Natural killer cell (primary cell): ENCODE data around the gene GALNT9. TPM values are rescaled to one million over a fixed set of nuclear protein-coding genes. Genes with fewer than 3 reads are reported as not detected.

Experiments used
- ATAC-seq, 3 donors: fragments of 150-1000 bp in 2 of 3; fragments of 200-7000 bp in 1 of 3; cut with Tn5 transposase; 1 replicate in 1 of 3; 2 replicates in 2 of 3; pipeline ENCODE4 v1.10.0; 2021; ENCODE audit warnings: mild to moderate bottlenecking in 2 of 3, moderate library complexity in 2 of 3
- DNase-seq, 2 donors: peaks; one replicate each; pipeline versions ENCODE4 v3.0.0 to v3.0.0-alpha.2; 2013 to 2021; ENCODE audit warnings: mixed read lengths in 1 of 2
- H3K27ac ChIP-seq: one replicate; pipeline ENCODE4 v1.5.1; 2013; ENCODE audit warnings: mild to moderate bottlenecking, low read length
- H3K27me3 ChIP-seq: one replicate; pipeline ENCODE4 v1.6.1; 2013; ENCODE audit warnings: low read length; ENCODE audit not compliant: control insufficient read depth, insufficient read depth
- H3K36me3 ChIP-seq: one replicate; pipeline ENCODE4 v1.6.1; 2013; ENCODE audit warnings: low read length; ENCODE audit not compliant: control insufficient read depth, insufficient read depth
- H3K4me1 ChIP-seq: one replicate; pipeline ENCODE4 v1.6.1; 2013; ENCODE audit warnings: low read length; ENCODE audit not compliant: control insufficient read depth, insufficient read depth
- H3K4me3 ChIP-seq: one replicate; pipeline ENCODE4 v1.5.1; 2013; ENCODE audit warnings: low read length
- H3K9me3 ChIP-seq: one replicate; pipeline ENCODE4 v1.6.1; 2013; ENCODE audit warnings: low read length; ENCODE audit not compliant: control insufficient read depth, insufficient read depth
- H3K27ac Mint-ChIP-seq, 2 donors: one replicate each; pipeline ENCODE4 v1.8.0; 2022; ENCODE audit warnings: mild to moderate bottlenecking in 2 of 2, mixed read lengths in 2 of 2, moderate library complexity in 1 of 2
- H3K27me3 Mint-ChIP-seq, 2 donors: one replicate each; pipeline ENCODE4 v1.8.0; 2022; ENCODE audit warnings: low read depth in 2 of 2, mixed read lengths in 2 of 2
- H3K36me3 Mint-ChIP-seq: one replicate; pipeline ENCODE4 v1.8.0; 2022; ENCODE audit warnings: mixed read lengths
- H3K4me1 Mint-ChIP-seq, 2 donors: one replicate each; pipeline ENCODE4 v1.8.0; 2022; ENCODE audit warnings: mixed read lengths in 2 of 2
- H3K4me3 Mint-ChIP-seq: one replicate; pipeline ENCODE4 v1.8.0; 2022; ENCODE audit warnings: mild to moderate bottlenecking, moderate library complexity, mixed read lengths
- H3K9me3 Mint-ChIP-seq, 2 donors: one replicate each; pipeline ENCODE4 v1.8.0; 2022; ENCODE audit warnings: mixed read lengths in 2 of 2
- CTCF ChIP-seq: fragments of 200-600 bp; IDR thresholded peaks from one replicate; pipeline ENCODE4 v1.8.0; 2022; ENCODE audit warnings: antibody characterized with exemption
- WGBS: methylation state at CpG from one replicate; pipeline ENCODE4 v1.1.7; 2013; ENCODE audit warnings: missing lambda C conversion rate; ENCODE audit not compliant: insufficient coverage; 5-methylcytosine and 5-hydroxymethylcytosine counted together
- intact Hi-C: fragments of 100-400 bp; cut with micrococcal nuclease; formaldehyde crosslinking; loops from one replicate; pipeline ENCODE4 v1.14.2; 2022
- total RNA-seq, 4 donors: library from RNA; stranded (reverse); fragments of 120-200 nt in 1 of 4; gene quantifications; one replicate each; pipeline versions ENCODE4 v1.2.3 to v1.2.4, GENCODE V29; 2013 to 2022

The GALNT9 gene
- total RNA-seq, 3 donors from 2014 or later (not counting 1 experiment from before 2014, with no cell fraction given) = not detected

- H3K36me3 Mint-ChIP-seq = no peaks in the 10 kb centered on the region
These were observed 78.1 kb downstream of the GALNT9 start for GRCh38 chr12:132251310-132251709.

GRCh38 chr12:132250707-132251106 lies 78.7 kb downstream of the GALNT9 start:
- Mint-ChIP-seq H3K4me3 (no peak overlapping the region), H3K27ac (no peak overlapping the region)
- 94% methylated on average over 33 of the region's 33 CpGs for WGBS

More at GRCh38 chr12:132251310-132251709, 78.1 kb downstream of the GALNT9 start:
- WGBS = 92% methylated on average over 18 of the region's 18 CpGs
- no peak for TF ChIP-seq CTCF
- ATAC-seq (no peak), DNase-seq (no peak)
- H3K9me3 ChIP-seq = no peaks in the 10 kb centered on the region
- H3K9me3 Mint-ChIP-seq = no peaks in the 10 kb centered on the region
- H3K36me3 ChIP-seq = no peaks in the 10 kb centered on the region
- H3K4me3 ChIP-seq = no peak overlapping the region
- peaks cover 8 to 10% of the 10 kb centered on the region in 2 donors for H3K27me3 Mint-ChIP-seq
- no peak overlapping the region for H3K27ac Mint-ChIP-seq
- H3K4me3 Mint-ChIP-seq = no peak overlapping the region
- H3K27ac ChIP-seq = no peak overlapping the region
- intact Hi-C loops = no loop called here
- no peaks in the 10 kb centered on the region for H3K27me3 ChIP-seq
- no peaks in the 10 kb centered on the region for H3K4me1 Mint-ChIP-seq
- no peaks in the 10 kb centered on the region for H3K4me1 ChIP-seq

GRCh38 chr12:132249689-132250478 lies 79.5 kb downstream of the GALNT9 start:
- Histone ChIP-seq H3K4me1 (no peaks in the 10 kb centered on the region), H3K36me3 (no peaks in the 10 kb centered on the region), H3K9me3 (no peaks in the 10 kb centered on the region), H3K4me3 (no peak overlapping the region), H3K27me3 (no peaks in the 10 kb centered on the region), H3K27ac (no peak overlapping the region)
- Mint-ChIP-seq H3K9me3 (no peaks in the 10 kb centered on the region), H3K4me3 (no peak overlapping the region), H3K27ac (no peak overlapping the region), H3K27me3 (peaks cover 8 to 10% of the 10 kb centered on the region in 2 donors), H3K36me3 (no peaks in the 10 kb centered on the region), H3K4me1 (no peaks in the 10 kb centered on the region)
- intact Hi-C loops = no loop called here
- ATAC-seq = no peak
- no peak for DNase-seq
- TF ChIP-seq CTCF = no peak
- WGBS = 90% methylated on average over 39 of the region's 39 CpGs

More at GRCh38 chr12:132250707-132251106, 78.7 kb downstream of the GALNT9 start:
- H3K4me3 ChIP-seq = no peak overlapping the region
- no peak overlapping the region for H3K27ac ChIP-seq
- Mint-ChIP-seq H3K36me3 (no peaks in the 10 kb centered on the region), H3K27me3 (peaks cover 8 to 10% of the 10 kb centered on the region in 2 donors), H3K9me3 (no peaks in the 10 kb centered on the region), H3K4me1 (no peaks in the 10 kb centered on the region)
- H3K36me3 ChIP-seq = no peaks in the 10 kb centered on the region
- intact Hi-C loops = no loop called here
- DNase-seq (no peak), ATAC-seq (no peak)
- no peaks in the 10 kb centered on the region for H3K27me3 ChIP-seq
- TF ChIP-seq CTCF = no peak
- no peaks in the 10 kb centered on the region for H3K4me1 ChIP-seq
- H3K9me3 ChIP-seq = no peaks in the 10 kb centered on the region
